DND-41 (cell line): ENCODE measurements around the gene CALHM6.

Experiments used
- ATAC-seq: fragments of 200-7000 bp; cut with Tn5 transposase; 3 replicates; pipeline ENCODE4 v1.9.1; 2021; ENCODE audit warnings: low read depth; ENCODE audit not compliant: insufficient read depth
- DNase-seq: peaks from one replicate; pipeline ENCODE4 v3.0.0-alpha.2; 2020
- H2AFZ ChIP-seq: 2 replicates; pipeline ENCODE4 v1.6.0; 2012; ENCODE audit warnings: low read depth, low read length
- H3K27ac ChIP-seq: 2 replicates; pipeline ENCODE4 v1.5.1; 2012; ENCODE audit warnings: low read length, inconsistent platforms
- H3K27me3 ChIP-seq: fragments of 200-600 bp; sonication (generic); 2 replicates; pipeline ENCODE4 v1.6.0; 2012; ENCODE audit warnings: low read length, mild to moderate bottlenecking, inconsistent platforms; ENCODE audit not compliant: insufficient read depth, poor library complexity
- H3K36me3 ChIP-seq: 2 replicates; pipeline ENCODE4 v1.5.1; 2012; ENCODE audit warnings: low read length, inconsistent platforms; ENCODE audit not compliant: insufficient read depth
- H3K4me1 ChIP-seq: 2 replicates; pipeline ENCODE4 v1.5.1; 2012; ENCODE audit warnings: mild to moderate bottlenecking, low read length; ENCODE audit not compliant: insufficient read depth
- H3K4me2 ChIP-seq: 2 replicates; pipeline ENCODE4 v1.6.0; 2012; ENCODE audit warnings: mild to moderate bottlenecking, moderate library complexity, low read length, inconsistent platforms; ENCODE audit not compliant: insufficient read depth
- H3K4me3 ChIP-seq, 2 experiments: fragments of 200-600 bp in 1 of 2; shearing (Covaris generic) in 1 of 2; 2 replicates each; pipeline ENCODE4 v1.5.1; 2012 to 2016; ENCODE audit warnings: inconsistent platforms in 2 of 2, low read length in 2 of 2, mild to moderate bottlenecking in 2 of 2, low read depth in 1 of 2, moderate library complexity in 1 of 2
- H3K79me2 ChIP-seq: 2 replicates; pipeline ENCODE4 v1.6.0; 2012; ENCODE audit warnings: low read length, inconsistent platforms; ENCODE audit not compliant: insufficient read depth
- H3K9ac ChIP-seq: 2 replicates; pipeline ENCODE4 v1.6.0; 2012; ENCODE audit warnings: low read depth, mild to moderate bottlenecking, inconsistent platforms, low read length, moderate library complexity
- H3K9me3 ChIP-seq: 2 replicates; pipeline ENCODE4 v1.5.1; 2012; ENCODE audit warnings: low read length, moderate library complexity, mild to moderate bottlenecking, inconsistent platforms; ENCODE audit not compliant: insufficient read depth, severe bottlenecking
- H4K20me1 ChIP-seq: 2 replicates; pipeline ENCODE4 v1.6.0; 2012; ENCODE audit warnings: low read length; ENCODE audit not compliant: insufficient read depth
- EZH2 ChIP-seq: IDR thresholded peaks from 3 replicates; pipeline ENCODE4 v1.6.1; 2012; ENCODE audit warnings: borderline replicate concordance, low read depth, mild to moderate bottlenecking, moderate library complexity, low read length, inconsistent platforms; ENCODE audit not compliant: severe bottlenecking
- TF ChIP-seq, protein P1 (sequence below): IDR thresholded peaks from 2 replicates; pipeline ENCODE4 v1.5.1; 2012; ENCODE audit warnings: borderline replicate concordance, low read length, moderate library complexity, mild to moderate bottlenecking; ENCODE audit not compliant: poor library complexity, severe bottlenecking; ENCODE audit errors: extremely low read depth

CALHM6 gene

DNA sequence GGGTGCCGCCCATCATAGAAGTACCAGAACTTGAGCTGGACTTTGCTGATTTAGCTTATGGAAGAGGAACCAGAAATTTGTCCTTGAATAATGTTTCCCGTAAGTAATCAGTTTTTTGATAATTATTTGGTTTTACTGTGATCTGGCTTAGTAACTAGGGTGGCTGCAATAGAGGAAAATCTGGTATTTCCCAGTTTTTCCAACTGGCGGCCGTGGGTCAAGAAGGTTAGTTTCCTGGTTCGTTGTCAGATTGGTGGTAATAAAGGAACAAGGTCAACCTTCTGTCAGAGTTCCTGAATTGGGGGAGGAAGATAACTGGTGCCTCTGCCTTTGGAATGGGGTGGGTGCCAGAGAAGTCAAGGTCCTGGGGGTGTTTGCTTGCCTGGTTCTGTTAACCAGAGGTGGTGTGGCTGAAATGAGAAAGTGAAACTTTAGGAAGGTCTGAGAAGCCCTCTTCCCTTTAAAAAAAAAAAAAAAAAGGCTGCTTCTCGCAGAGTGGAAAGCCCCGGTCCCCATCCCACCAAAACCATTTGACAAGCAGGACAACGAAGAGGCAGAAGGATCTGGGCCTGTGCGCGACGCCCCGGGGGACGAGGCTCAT is at the start of gene CALHM6:
Gene CALHM6 (plus strand): TSS at position 45 of the 601 bp plus-strand sequence. CDS start 555 bp downstream, at position 600.
- H3K4me2 ChIP-seq = peak within 1 kb of the TSS; percentile 69

DNA sequence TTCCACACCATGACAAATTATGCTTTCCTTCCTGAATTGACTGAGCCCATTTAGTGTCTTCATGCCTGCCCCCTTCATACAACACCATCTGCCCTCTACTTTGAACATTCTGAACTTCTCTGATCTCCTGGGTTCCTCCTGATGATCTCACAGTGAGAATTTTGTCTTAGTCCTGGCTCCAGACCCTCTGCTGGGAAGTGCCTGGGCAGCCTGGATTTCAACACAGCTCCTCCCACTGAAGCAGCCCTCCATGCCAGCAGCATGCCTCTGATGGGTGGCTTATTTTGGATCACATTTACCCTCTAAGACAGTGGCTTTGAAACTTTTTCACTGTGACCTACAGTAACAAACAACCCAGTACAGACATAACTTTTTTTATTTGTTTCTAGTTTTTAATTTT is 48.9 kb upstream of the CALHM6 start:
- DNase-seq (no peak), ATAC-seq (no peak)
- H3K4me3 ChIP-seq = no peak overlapping the region
- no peak overlapping the region for H2AFZ ChIP-seq
- no peaks in the 10 kb centered on the region for H3K79me2 ChIP-seq
- no peak overlapping the region for H3K27ac ChIP-seq
- TF ChIP-seq EZH2 = no peak
- TF ChIP-seq, protein P1, sequence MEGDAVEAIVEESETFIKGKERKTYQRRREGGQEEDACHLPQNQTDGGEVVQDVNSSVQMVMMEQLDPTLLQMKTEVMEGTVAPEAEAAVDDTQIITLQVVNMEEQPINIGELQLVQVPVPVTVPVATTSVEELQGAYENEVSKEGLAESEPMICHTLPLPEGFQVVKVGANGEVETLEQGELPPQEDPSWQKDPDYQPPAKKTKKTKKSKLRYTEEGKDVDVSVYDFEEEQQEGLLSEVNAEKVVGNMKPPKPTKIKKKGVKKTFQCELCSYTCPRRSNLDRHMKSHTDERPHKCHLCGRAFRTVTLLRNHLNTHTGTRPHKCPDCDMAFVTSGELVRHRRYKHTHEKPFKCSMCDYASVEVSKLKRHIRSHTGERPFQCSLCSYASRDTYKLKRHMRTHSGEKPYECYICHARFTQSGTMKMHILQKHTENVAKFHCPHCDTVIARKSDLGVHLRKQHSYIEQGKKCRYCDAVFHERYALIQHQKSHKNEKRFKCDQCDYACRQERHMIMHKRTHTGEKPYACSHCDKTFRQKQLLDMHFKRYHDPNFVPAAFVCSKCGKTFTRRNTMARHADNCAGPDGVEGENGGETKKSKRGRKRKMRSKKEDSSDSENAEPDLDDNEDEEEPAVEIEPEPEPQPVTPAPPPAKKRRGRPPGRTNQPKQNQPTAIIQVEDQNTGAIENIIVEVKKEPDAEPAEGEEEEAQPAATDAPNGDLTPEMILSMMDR = no peak
- no peak overlapping the region for H3K9ac ChIP-seq
- no peaks in the 10 kb centered on the region for H4K20me1 ChIP-seq
- H3K9me3 ChIP-seq = no peaks in the 10 kb centered on the region
- H3K27me3 ChIP-seq = no peaks in the 10 kb centered on the region
- no peak overlapping the region for H3K4me2 ChIP-seq
- H3K36me3 ChIP-seq = no peaks in the 10 kb centered on the region
- no peaks in the 10 kb centered on the region for H3K4me1 ChIP-seq

More for the DNA sequence above, at the start of gene CALHM6:
- Histone ChIP-seq H3K9ac (peak within 1 kb of the TSS; percentile 63), H3K4me3 (peak within 1 kb of the TSS; percentile 6 to 61; a peak in 3 of 4 replicates), H4K20me1 (no peaks in the 10 kb centered on the region), H3K27me3 (no peaks in the 10 kb centered on the region), H3K4me1 (peaks cover 35% of the 10 kb centered on the region), H3K9me3 (no peaks in the 10 kb centered on the region), H2AFZ (peak within 1 kb of the TSS; percentile 71), H3K79me2 (no peaks in the 10 kb centered on the region), H3K36me3 (no peaks in the 10 kb centered on the region), H3K27ac (peak within 1 kb of the TSS; percentile 67)
- ATAC-seq = no peak; the same call in 2 of the 3 replicates
- no peak for TF ChIP-seq EZH2
- TF ChIP-seq, protein P1 = no peak
- no peak for DNase-seq

DNA sequence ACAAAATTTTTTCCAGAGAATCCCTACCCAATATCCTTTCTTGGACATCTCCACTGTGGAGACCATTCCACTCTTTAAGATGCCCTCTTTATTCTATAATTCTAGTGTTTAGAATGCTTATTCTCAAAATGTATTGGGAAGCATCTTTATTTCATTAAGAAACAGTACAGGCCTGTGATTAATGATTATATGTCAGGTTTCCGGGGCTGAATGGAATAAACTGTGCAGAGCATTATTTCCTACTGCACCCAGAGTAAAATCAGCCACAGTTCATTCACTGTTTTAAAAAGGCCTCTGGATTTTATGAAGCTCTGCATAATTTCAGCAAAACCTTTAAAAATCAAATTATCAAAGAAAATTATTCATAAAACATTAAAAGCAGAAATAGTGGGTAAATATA is 47.8 kb upstream of the CALHM6 start:
- H3K36me3 ChIP-seq = no peaks in the 10 kb centered on the region
- no peak overlapping the region for H3K4me2 ChIP-seq
- no peak for DNase-seq
- no peak overlapping the region for H3K27ac ChIP-seq
- H3K4me3 ChIP-seq = no peak overlapping the region
- H3K79me2 ChIP-seq = no peaks in the 10 kb centered on the region
- no peak for ATAC-seq
- no peak for TF ChIP-seq EZH2
- TF ChIP-seq, protein P1 = no peak
- H2AFZ ChIP-seq = no peak overlapping the region
- H3K27me3 ChIP-seq = no peaks in the 10 kb centered on the region
- H3K9ac ChIP-seq = no peak overlapping the region
- H3K9me3 ChIP-seq = no peaks in the 10 kb centered on the region
- H4K20me1 ChIP-seq = no peaks in the 10 kb centered on the region
- H3K4me1 ChIP-seq = no peaks in the 10 kb centered on the region

DNA sequence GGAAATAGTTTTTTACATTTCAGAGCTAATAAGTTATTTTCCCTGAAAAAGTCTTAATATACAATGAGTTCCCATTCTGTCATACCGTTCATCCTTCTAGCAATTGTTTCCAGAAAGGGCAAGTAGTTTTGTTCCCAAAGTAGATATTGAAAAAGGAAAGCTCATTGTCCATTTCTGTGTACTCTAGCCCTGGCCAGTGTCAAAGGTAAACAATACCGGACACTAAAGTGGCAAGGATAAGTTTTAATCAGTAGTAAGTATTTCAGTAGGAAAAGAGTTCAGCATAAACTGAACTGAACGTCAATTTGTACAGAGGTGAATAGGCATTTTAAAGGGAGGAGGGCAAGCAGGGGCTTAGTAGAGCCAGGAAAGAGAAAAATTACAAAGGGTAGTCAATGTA is 43.5 kb upstream of the CALHM6 start:
- TF ChIP-seq, protein P1 = no peak
- no peak for TF ChIP-seq EZH2
- Histone ChIP-seq H4K20me1 (no peaks in the 10 kb centered on the region), H3K4me1 (no peaks in the 10 kb centered on the region), H3K9me3 (no peaks in the 10 kb centered on the region), H2AFZ (no peak overlapping the region), H3K4me2 (no peak overlapping the region), H3K27ac (no peak overlapping the region), H3K9ac (no peak overlapping the region), H3K79me2 (no peaks in the 10 kb centered on the region), H3K27me3 (no peaks in the 10 kb centered on the region), H3K4me3 (no peak overlapping the region), H3K36me3 (no peaks in the 10 kb centered on the region)
- DNase-seq (no peak), ATAC-seq (no peak)
